ENCODE results near the gene ATP10D. TPM values are rescaled to one million over a fixed set of nuclear protein-coding genes. Genes with fewer than 3 reads are reported as not detected.

ATP10D gene
- total RNA-seq, 4 donors from 2014 or later, result 4.4 to 15.7 (median 10.0) TPM

DNA sequence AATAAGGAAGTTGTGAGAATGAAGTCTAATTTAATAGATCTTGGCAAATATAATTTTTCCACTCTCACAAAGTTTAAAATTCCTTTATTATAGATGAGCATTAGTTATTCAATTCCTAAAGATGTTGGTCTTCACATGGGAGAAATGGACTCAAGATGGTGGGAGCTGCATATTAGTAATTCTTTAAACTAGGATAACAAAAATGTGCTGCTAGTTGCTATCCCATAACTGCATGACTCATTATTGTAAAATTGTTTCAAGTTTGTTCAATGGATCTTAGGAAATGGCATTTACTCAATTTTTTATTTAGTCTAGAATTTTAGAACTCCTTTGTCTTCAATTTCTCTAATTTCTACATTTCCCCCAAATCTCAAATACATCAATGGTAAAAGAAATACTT lies 155.8 kb downstream of the ATP10D start:
- Histone ChIP-seq H3K27ac (no peak overlapping the region), H3K9me3 (peaks cover 0 to 4% (median 0%) of the 10 kb centered on the region in 4 donors), H3K4me3 (no peak overlapping the region), H3K36me3 (no peaks in the 10 kb centered on the region), H3K4me1 (no peaks in the 10 kb centered on the region), H3K27me3 (no peaks in the 10 kb centered on the region)
- DNase-seq, result no peak
- no peak for TF ChIP-seq POLR2A (IDR thresholded peaks at IDR 0.05)
- TF ChIP-seq, protein P1, sequence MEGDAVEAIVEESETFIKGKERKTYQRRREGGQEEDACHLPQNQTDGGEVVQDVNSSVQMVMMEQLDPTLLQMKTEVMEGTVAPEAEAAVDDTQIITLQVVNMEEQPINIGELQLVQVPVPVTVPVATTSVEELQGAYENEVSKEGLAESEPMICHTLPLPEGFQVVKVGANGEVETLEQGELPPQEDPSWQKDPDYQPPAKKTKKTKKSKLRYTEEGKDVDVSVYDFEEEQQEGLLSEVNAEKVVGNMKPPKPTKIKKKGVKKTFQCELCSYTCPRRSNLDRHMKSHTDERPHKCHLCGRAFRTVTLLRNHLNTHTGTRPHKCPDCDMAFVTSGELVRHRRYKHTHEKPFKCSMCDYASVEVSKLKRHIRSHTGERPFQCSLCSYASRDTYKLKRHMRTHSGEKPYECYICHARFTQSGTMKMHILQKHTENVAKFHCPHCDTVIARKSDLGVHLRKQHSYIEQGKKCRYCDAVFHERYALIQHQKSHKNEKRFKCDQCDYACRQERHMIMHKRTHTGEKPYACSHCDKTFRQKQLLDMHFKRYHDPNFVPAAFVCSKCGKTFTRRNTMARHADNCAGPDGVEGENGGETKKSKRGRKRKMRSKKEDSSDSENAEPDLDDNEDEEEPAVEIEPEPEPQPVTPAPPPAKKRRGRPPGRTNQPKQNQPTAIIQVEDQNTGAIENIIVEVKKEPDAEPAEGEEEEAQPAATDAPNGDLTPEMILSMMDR (IDR thresholded peaks at IDR 0.05), result no peak

DNA sequence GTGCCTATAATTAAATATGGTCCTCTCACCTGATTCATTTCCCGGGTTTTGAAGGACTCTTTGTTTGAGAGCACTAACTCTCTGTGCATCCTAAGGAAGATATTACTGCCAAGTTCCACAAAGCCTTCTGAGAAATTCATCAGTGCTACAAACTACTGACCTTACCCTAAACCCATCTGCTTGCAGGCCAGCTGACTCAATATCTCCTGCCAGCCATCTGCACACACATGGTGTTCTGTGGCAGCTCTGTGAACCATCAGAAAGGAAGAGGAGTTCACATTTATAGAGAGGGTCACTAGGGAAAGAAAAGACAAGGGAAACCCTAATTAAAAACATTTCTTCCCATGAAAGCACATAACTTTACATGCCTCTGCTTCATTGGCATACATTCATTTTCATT lies 156.7 kb downstream of the ATP10D start:
- Histone ChIP-seq H3K4me1 (no peaks in the 10 kb centered on the region), H3K36me3 (no peaks in the 10 kb centered on the region), H3K27me3 (no peaks in the 10 kb centered on the region), H3K9me3 (peaks cover 0 to 4% (median 0%) of the 10 kb centered on the region in 4 donors), H3K27ac (no peak overlapping the region), H3K4me3 (no peak overlapping the region)
- TF ChIP-seq POLR2A (IDR thresholded peaks at IDR 0.05), result no peak
- DNase-seq, result no peak

GRCh38 chr4:47642191-47642830 lies 157.2 kb downstream of the ATP10D start:
- no peaks in the 10 kb centered on the region for H3K27me3 ChIP-seq
- no peaks in the 10 kb centered on the region for H3K36me3 ChIP-seq
- no peaks in the 10 kb centered on the region for H3K4me1 ChIP-seq
- TF ChIP-seq, protein P1 (IDR thresholded peaks at IDR 0.05), result no peak
- no peak for TF ChIP-seq POLR2A (IDR thresholded peaks at IDR 0.05)
- H3K27ac ChIP-seq, result no peak overlapping the region
- H3K4me3 ChIP-seq, result no peak overlapping the region
- no peak for DNase-seq
- H3K9me3 ChIP-seq, result peaks cover 0 to 3% (median 0%) of the 10 kb centered on the region in 4 donors

Other genes with a start within 250 kb of the ATP10D start
- 10 to 100 TPM in 3 of 4 donors, 1 to 10 TPM in 1; 6.0 to 26.1 (median 19.1) TPM for gene COMMD8, start 21.6 kb upstream of the ATP10D start, total RNA-seq